Smooth muscle cell (in vitro differentiated cells): Measurements from ENCODE around the gene STRIP2. TPM values are rescaled to one million over a fixed set of nuclear protein-coding genes. Genes with fewer than 3 reads are reported as not detected.

Experiments
- DNase-seq: peaks from one replicate; lab custom pipeline; 2025; ENCODE audit not compliant: unreplicated experiment; lab: John Stamatoyannopoulos, UW
- H2AFZ ChIP-seq: fragments of 200-600 bp; sonication (generic); 2 replicates; pipeline ENCODE4 v1.6.0; 2016; ENCODE audit warnings: antibody characterized with exemption, low read depth, mild to moderate bottlenecking
- H3F3A ChIP-seq: fragments of 200-600 bp; sonication (generic); 2 replicates; pipeline ENCODE4 v1.6.0; 2017; ENCODE audit warnings: antibody characterized with exemption, low read depth
- H3K27ac ChIP-seq: fragments of 200-600 bp; sonication (generic); 2 replicates; pipeline ENCODE4 v1.5.1; 2016; ENCODE audit warnings: low read depth, mild to moderate bottlenecking
- H3K27me3 ChIP-seq: fragments of 200-600 bp; sonication (generic); 2 replicates; pipeline ENCODE4 v1.6.1; 2016; ENCODE audit warnings: low read depth, mild to moderate bottlenecking
- H3K36me3 ChIP-seq: fragments of 200-600 bp; sonication (generic); 2 replicates; pipeline ENCODE4 v1.5.1; 2016; ENCODE audit warnings: low read depth
- H3K4me1 ChIP-seq: fragments of 200-600 bp; sonication (generic); 2 replicates; pipeline ENCODE4 v1.5.1; 2016; ENCODE audit warnings: low read depth
- H3K4me2 ChIP-seq: fragments of 200-600 bp; sonication (generic); 2 replicates; pipeline ENCODE4 v1.6.0; 2016; ENCODE audit warnings: mild to moderate bottlenecking
- H3K4me3 ChIP-seq: fragments of 200-600 bp; sonication (generic); 2 replicates; pipeline ENCODE4 v1.5.1; 2016; ENCODE audit warnings: mild to moderate bottlenecking
- H3K79me2 ChIP-seq: fragments of 200-600 bp; sonication (generic); 2 replicates; pipeline ENCODE4 v1.6.0; 2016; ENCODE audit warnings: low read depth, mild to moderate bottlenecking
- H3K9ac ChIP-seq: fragments of 200-600 bp; sonication (generic); 2 replicates; pipeline ENCODE4 v1.6.0; 2016; ENCODE audit warnings: low read depth
- H3K9me3 ChIP-seq: fragments of 200-600 bp; sonication (generic); replicated peaks from 2 replicates; pipeline ENCODE4 v1.5.1; 2016; ENCODE audit warnings: low read depth
- H4K20me1 ChIP-seq: fragments of 200-600 bp; sonication (generic); 2 replicates; pipeline ENCODE4 v1.6.0; 2016; ENCODE audit warnings: low read depth
- CTCF ChIP-seq: fragments of 200-600 bp; sonication (generic); IDR thresholded peaks from 2 replicates; pipeline ENCODE4 v1.5.1; 2017; ENCODE audit warnings: borderline replicate concordance, mild to moderate bottlenecking, antibody characterized with exemption; ENCODE audit not compliant: insufficient read depth, poor library complexity, severe bottlenecking
- WGBS: methylation state at CpG from one replicate; pipeline ENCODE4 v1.1.7; 2016; ENCODE audit warnings: low lambda C conversion rate; 5-methylcytosine and 5-hydroxymethylcytosine counted together
- polyA plus RNA-seq: library from polyadenylated mRNA; unstranded; fragments of >200 nt; fragmentation: Nextera tagmentation; extraction: Ambion mirVana; gene quantifications from 2 replicates; pipeline ENCODE4 v1.2.1, GENCODE V29; 2016
- total RNA-seq: library from RNA; depleted of rRNA; stranded (reverse); fragments of >200 nt; gene quantifications from 2 replicates; pipeline ENCODE4 v1.2.3, GENCODE V29; 2014

Gene STRIP2
- total and polyA plus RNA-seq, 2 experiments from 2014 or later = 0.39 to 6.9 TPM

- no peak for TF ChIP-seq CTCF
- Histone ChIP-seq H3K36me3 (no peaks in the 10 kb centered on the region), H3K4me2 (no peak overlapping the region), H3K9me3 (no peaks in the 10 kb centered on the region), H2AFZ (no peak overlapping the region), H3K27me3 (peaks cover 4% of the 10 kb centered on the region), H3K79me2 (no peaks in the 10 kb centered on the region), H3K27ac (no peak overlapping the region), H3K4me3 (no peak overlapping the region), H3K4me1 (no peaks in the 10 kb centered on the region), H3F3A (no peaks in the 10 kb centered on the region), H4K20me1 (no peaks in the 10 kb centered on the region), H3K9ac (no peak overlapping the region)
- WGBS = 54% methylated on average over 2 of the region's 2 CpGs
- DNase-seq = no peak
Observed at GRCh38 chr7:129427526-129428045, 6.6 kb upstream of the STRIP2 start.

- peaks cover 6% of the 10 kb centered on the region for H3K4me1 ChIP-seq
- no peaks in the 10 kb centered on the region for H4K20me1 ChIP-seq
- H3K4me2 ChIP-seq = no peak overlapping the region
- no peak overlapping the region for H3K9ac ChIP-seq
- DNase-seq = no peak
- WGBS = 77% methylated on average over 8 of the region's 8 CpGs
- TF ChIP-seq CTCF = no peak
- no peaks in the 10 kb centered on the region for H3K79me2 ChIP-seq
- H3K36me3 ChIP-seq = no peaks in the 10 kb centered on the region
- no peak overlapping the region for H3K4me3 ChIP-seq
- peaks cover 24% of the 10 kb centered on the region for H3K27me3 ChIP-seq
- H3K27ac ChIP-seq = no peak overlapping the region
- no peak overlapping the region for H2AFZ ChIP-seq
- H3F3A ChIP-seq = no peaks in the 10 kb centered on the region
- no peaks in the 10 kb centered on the region for H3K9me3 ChIP-seq
Observed at GRCh38 chr7:129431911-129432643, 2.2 kb upstream of the STRIP2 start.

- H3K27me3 ChIP-seq = peaks cover 24% of the 10 kb centered on the region
- WGBS = under 1% methylated on average over 44 of the region's 44 CpGs
- no peak overlapping the region for H3K27ac ChIP-seq
Observed at GRCh38 chr7:129434675-129435318, 565 bp downstream of the STRIP2 start.

More at GRCh38 chr7:129434675-129435318, 565 bp downstream of the STRIP2 start:
- Histone ChIP-seq H3F3A (no peaks in the 10 kb centered on the region), H3K4me2 (peak overlapping the region; percentile 100), H4K20me1 (no peaks in the 10 kb centered on the region), H3K4me3 (peak overlapping the region; percentile 77), H3K9ac (peak overlapping the region; percentile 48), H2AFZ (peak overlapping the region; percentile 96), H3K36me3 (no peaks in the 10 kb centered on the region), H3K79me2 (no peaks in the 10 kb centered on the region), H3K9me3 (no peaks in the 10 kb centered on the region), H3K4me1 (peaks cover 6% of the 10 kb centered on the region)
- TF ChIP-seq CTCF = no peak
- peak; percentile 14 for DNase-seq
